H9 (cell line): ENCODE results near the gene INPP4A. TPM values are rescaled to one million over a fixed set of nuclear protein-coding genes. Genes with fewer than 3 reads are reported as not detected.
"Not testable (repeated sequence)": the region's sequence is repeated elsewhere in the genome, so short reads cannot be mapped to it uniquely, and the experiment has no call there.

Experiments
- DNase-seq: peaks from one replicate; pipeline ENCODE4 v3.0.0-alpha.2; 2017
- H2AFZ ChIP-seq: one replicate; pipeline ENCODE4 v1.6.1; 2013; ENCODE audit warnings: mild to moderate bottlenecking, low read length, control low read depth, moderate library complexity
- H2AK5ac ChIP-seq: 2 replicates; pipeline ENCODE4 v1.6.1; 2013; ENCODE audit warnings: low read length, control low read depth, mixed read lengths; ENCODE audit not compliant: insufficient read length
- H2BK120ac ChIP-seq: one replicate; pipeline ENCODE4 v1.6.1; 2013; ENCODE audit warnings: low read depth, mild to moderate bottlenecking, low read length, control low read depth, inconsistent platforms; ENCODE audit not compliant: poor library complexity, severe bottlenecking
- H2BK12ac ChIP-seq: 2 replicates; pipeline ENCODE4 v1.6.1; 2013; ENCODE audit warnings: low read length, control low read depth, mixed read lengths, low read depth; ENCODE audit not compliant: insufficient read length
- H2BK15ac ChIP-seq: 2 replicates; pipeline ENCODE4 v1.6.1; 2013; ENCODE audit warnings: low read depth, low read length, control low read depth
- H2BK20ac ChIP-seq: one replicate; pipeline ENCODE4 v1.6.1; 2013; ENCODE audit warnings: low read depth, mild to moderate bottlenecking, low read length, control low read depth, inconsistent platforms; ENCODE audit not compliant: poor library complexity, severe bottlenecking
- H2BK5ac ChIP-seq: 2 replicates; pipeline ENCODE4 v1.6.1; 2013; ENCODE audit warnings: low read length, control low read depth, mixed read lengths; ENCODE audit not compliant: insufficient read length
- H3K14ac ChIP-seq: 2 replicates; pipeline ENCODE4 v1.6.1; 2013; ENCODE audit warnings: low read length, control low read depth; ENCODE audit not compliant: insufficient read depth
- H3K18ac ChIP-seq: 2 replicates; pipeline ENCODE4 v1.6.1; 2013; ENCODE audit warnings: low read depth, mild to moderate bottlenecking, mixed read lengths, low read length, control low read depth; ENCODE audit not compliant: insufficient read length
- H3K23ac ChIP-seq: 2 replicates; pipeline ENCODE4 v1.6.1; 2013; ENCODE audit warnings: low read length, control low read depth, mixed read lengths, low read depth; ENCODE audit not compliant: insufficient read length
- H3K23me2 ChIP-seq: 2 replicates; pipeline ENCODE4 v1.6.1; 2013; ENCODE audit warnings: low read depth, mild to moderate bottlenecking, mixed read lengths, low read length, control low read depth; ENCODE audit not compliant: insufficient read length, poor library complexity, severe bottlenecking
- H3K27ac ChIP-seq: 2 replicates; pipeline ENCODE4 v1.5.1; 2013; ENCODE audit warnings: low read length, control low read depth, mixed read lengths, low read depth; ENCODE audit not compliant: insufficient read length
- H3K27me3 ChIP-seq: 2 replicates; pipeline ENCODE4 v1.6.1; 2013; ENCODE audit warnings: low read length, control low read depth, inconsistent platforms; ENCODE audit not compliant: insufficient read depth
- H3K4ac ChIP-seq: 2 replicates; pipeline ENCODE4 v1.6.1; 2013; ENCODE audit warnings: low read depth, mild to moderate bottlenecking, control low read depth, inconsistent platforms, low read length, moderate library complexity
- H3K4me1 ChIP-seq: 2 replicates; pipeline ENCODE4 v1.6.1; 2013; ENCODE audit warnings: low read length, control low read depth, inconsistent platforms; ENCODE audit not compliant: insufficient read depth
- H3K4me2 ChIP-seq: 2 replicates; pipeline ENCODE4 v1.6.1; 2013; ENCODE audit warnings: low read length, control low read depth, mixed read lengths; ENCODE audit not compliant: insufficient read length, insufficient read depth
- H3K56ac ChIP-seq: 2 replicates; pipeline ENCODE4 v1.6.1; 2013; ENCODE audit warnings: low read depth, mild to moderate bottlenecking, mixed read lengths, low read length, control low read depth; ENCODE audit not compliant: insufficient read length
- H3K79me1 ChIP-seq: 2 replicates; pipeline ENCODE4 v1.6.1; 2013; ENCODE audit warnings: low read depth, mild to moderate bottlenecking, moderate library complexity, low read length, control low read depth, inconsistent platforms; ENCODE audit not compliant: insufficient read depth, poor library complexity, severe bottlenecking
- H3K79me2 ChIP-seq: 2 replicates; pipeline ENCODE4 v1.6.1; 2013; ENCODE audit warnings: low read length, control low read depth, inconsistent platforms; ENCODE audit not compliant: insufficient read depth
- H3K9ac ChIP-seq: 2 replicates; pipeline ENCODE4 v1.6.1; 2013; ENCODE audit warnings: low read length, control low read depth, mixed read lengths; ENCODE audit not compliant: insufficient read length; ENCODE audit errors: extremely low read depth
- H3K9me3 ChIP-seq: one replicate; pipeline ENCODE4 v1.6.1; 2013; ENCODE audit warnings: low read depth, low read length, inconsistent platforms; ENCODE audit not compliant: control insufficient read depth
- H3T11ph ChIP-seq: one replicate; pipeline ENCODE4 v1.6.1; 2013; ENCODE audit warnings: mild to moderate bottlenecking, low read length, control low read depth, inconsistent platforms
- H4K20me1 ChIP-seq: one replicate; pipeline ENCODE4 v1.6.1; 2013; ENCODE audit not compliant: control insufficient read depth, insufficient read length, insufficient read depth
- H4K5ac ChIP-seq: 2 replicates; pipeline ENCODE4 v1.6.1; 2013; ENCODE audit warnings: low read depth, mild to moderate bottlenecking, mixed read lengths, low read length, control low read depth; ENCODE audit not compliant: insufficient read length
- H4K8ac ChIP-seq: replicated peaks from 2 replicates; pipeline ENCODE4 v1.6.1; 2013; ENCODE audit warnings: low read length, control low read depth, mixed read lengths, low read depth; ENCODE audit not compliant: insufficient read length
- H4K91ac ChIP-seq: 2 replicates; pipeline ENCODE4 v1.6.1; 2013; ENCODE audit warnings: low read depth, mild to moderate bottlenecking, moderate library complexity, mixed read lengths, low read length, control low read depth; ENCODE audit not compliant: insufficient read length
- H3K27ac Mint-ChIP-seq, 3 experiments: 2 replicates in 2 of 3; 3 replicates in 1 of 3; pipeline ENCODE4 v1.8.0; 2020 to 2021; ENCODE audit warnings: mixed read lengths in 3 of 3, mild to moderate bottlenecking in 1 of 3, moderate library complexity in 1 of 3
- H3K27me3 Mint-ChIP-seq: 2 replicates; pipeline ENCODE4 v1.8.0; 2021; ENCODE audit warnings: low read depth, mild to moderate bottlenecking, moderate library complexity, mixed read lengths
- H3K36me3 Mint-ChIP-seq, 3 experiments: 2 replicates in 2 of 3; 3 replicates in 1 of 3; pipeline ENCODE4 v1.8.0; 2020 to 2021; ENCODE audit warnings: low read depth in 3 of 3, mixed read lengths in 3 of 3; ENCODE audit not compliant: insufficient read depth in 1 of 3
- H3K4me1 Mint-ChIP-seq, 2 experiments: 2 replicates each; pipeline ENCODE4 v1.8.0; 2020; ENCODE audit warnings: mixed read lengths in 2 of 2
- H3K4me3 Mint-ChIP-seq, 2 experiments: 2 replicates in 1 of 2; 3 replicates in 1 of 2; pipeline ENCODE4 v1.8.0; 2020 to 2021; ENCODE audit warnings: mild to moderate bottlenecking in 2 of 2, mixed read lengths in 2 of 2, moderate library complexity in 1 of 2
- H3K9me3 Mint-ChIP-seq, 2 experiments: 2 replicates in 1 of 2; 3 replicates in 1 of 2; pipeline ENCODE4 v1.8.0; 2020; ENCODE audit warnings: mild to moderate bottlenecking in 2 of 2, mixed read lengths in 2 of 2, moderate library complexity in 1 of 2
- CTCF ChIP-seq: fragments of 200-600 bp; sonication (generic); conservative IDR thresholded peaks from 3 replicates; pipeline ENCODE4 v1.8.0; 2021; ENCODE audit warnings: antibody characterized with exemption, mild to moderate bottlenecking
- WGBS: extraction: QIAGEN DNeasy Blood & Tissue Kit; methylation state at CpG from one replicate; pipeline ENCODE4 v1.1.7; 2013; ENCODE audit warnings: missing lambda C conversion rate, low lambda C conversion rate, mixed read lengths; ENCODE audit not compliant: insufficient read length; ENCODE audit errors: extremely low coverage; 5-methylcytosine and 5-hydroxymethylcytosine counted together
- total RNA-seq: library from RNA; stranded (reverse); gene quantifications from 2 replicates; pipeline ENCODE4 v1.2.1, GENCODE V29; 2021

INPP4A gene
- total RNA-seq, 1 experiment from 2014 or later, result 55.2 TPM

GRCh38 chr2:98412751-98413458 lies 31.8 kb upstream of the INPP4A start:
- no peak overlapping the region for H3K4ac ChIP-seq
- H2BK15ac ChIP-seq, result no peak overlapping the region
- no peak overlapping the region for H2AFZ ChIP-seq
- Mint-ChIP-seq H3K27me3 (peaks cover 4% of the 10 kb centered on the region; the same call in 1 of the 2 replicates), H3K36me3 (peaks cover 16 to 27% (median 17%) of the 10 kb centered on the region in 3 experiments), H3K9me3 (peaks cover 25 to 29% of the 10 kb centered on the region in 2 experiments), H3K4me3 (no peak overlapping the region), H3K27ac (no peak overlapping the region), H3K4me1 (peaks cover 8 to 16% of the 10 kb centered on the region in 2 experiments)
- peaks cover 2% of the 10 kb centered on the region; the same call in 1 of the 2 replicates for H3K4me1 ChIP-seq
- no peak overlapping the region for H3K23ac ChIP-seq
- H4K5ac ChIP-seq, result no peak overlapping the region
- H3K27me3 ChIP-seq, result no peaks in the 10 kb centered on the region
- H3K4me2 ChIP-seq, result no peak overlapping the region
- H2AK5ac ChIP-seq, result no peak overlapping the region
- no peak for DNase-seq
- H2BK120ac ChIP-seq, result no peak overlapping the region
- H4K8ac ChIP-seq, result no peak overlapping the region
- H4K91ac ChIP-seq, result no peak overlapping the region
- no peak overlapping the region for H2BK5ac ChIP-seq
- no peaks in the 10 kb centered on the region for H3K79me1 ChIP-seq
- no peak overlapping the region for H2BK12ac ChIP-seq
- peaks cover 12% of the 10 kb centered on the region for H3K9me3 ChIP-seq
- WGBS, result no CpG with 5 or more reads among the region's 5 CpGs
- H3K27ac ChIP-seq, result no peak overlapping the region
- H3K23me2 ChIP-seq, result no peaks in the 10 kb centered on the region
- H4K20me1 ChIP-seq, result no peaks in the 10 kb centered on the region
- H3K9ac ChIP-seq, result no peak overlapping the region
- no peak overlapping the region for H3T11ph ChIP-seq
- no peak overlapping the region for H2BK20ac ChIP-seq
- peak; percentile 75 for TF ChIP-seq CTCF
- H3K56ac ChIP-seq, result no peak overlapping the region
- H3K79me2 ChIP-seq, result no peaks in the 10 kb centered on the region
- no peak overlapping the region for H3K14ac ChIP-seq
- no peak overlapping the region for H3K18ac ChIP-seq

- H3K9me3 ChIP-seq, result peaks cover 12% of the 10 kb centered on the region
- not testable (repeated sequence) for H3K4me1 Mint-ChIP-seq, H2BK12ac ChIP-seq, H3K27me3 Mint-ChIP-seq, H3K4me3 Mint-ChIP-seq, H4K20me1 ChIP-seq, H3K27me3 ChIP-seq, H3K14ac ChIP-seq, H3K9ac ChIP-seq, H2BK20ac ChIP-seq, H3K18ac ChIP-seq, H3K79me1 ChIP-seq, H3T11ph ChIP-seq, H4K5ac ChIP-seq, H2AK5ac ChIP-seq, H2BK15ac ChIP-seq, H3K56ac ChIP-seq, H3K23me2 ChIP-seq, H3K23ac ChIP-seq, DNase-seq, H3K4ac ChIP-seq, H3K27ac ChIP-seq, H2AFZ ChIP-seq, H2BK120ac ChIP-seq, H3K4me2 ChIP-seq, H4K8ac ChIP-seq, H4K91ac ChIP-seq, H3K79me2 ChIP-seq, H2BK5ac ChIP-seq, H3K4me1 ChIP-seq
- peaks cover 16 to 27% (median 17%) of the 10 kb centered on the region in 3 experiments for H3K36me3 Mint-ChIP-seq
- H3K27ac Mint-ChIP-seq, result peak overlapping the region; percentile 40 to 89 (median 68); a peak in 3 of 7 replicates
- no CpG with 5 or more reads among the region's 7 CpGs for WGBS
- H3K9me3 Mint-ChIP-seq, result peaks cover 25 to 29% of the 10 kb centered on the region in 2 experiments
Observed at GRCh38 chr2:98414246-98414645, 30.4 kb upstream of the INPP4A start.
